ENCODE data around the gene HIF3A.

DNA sequence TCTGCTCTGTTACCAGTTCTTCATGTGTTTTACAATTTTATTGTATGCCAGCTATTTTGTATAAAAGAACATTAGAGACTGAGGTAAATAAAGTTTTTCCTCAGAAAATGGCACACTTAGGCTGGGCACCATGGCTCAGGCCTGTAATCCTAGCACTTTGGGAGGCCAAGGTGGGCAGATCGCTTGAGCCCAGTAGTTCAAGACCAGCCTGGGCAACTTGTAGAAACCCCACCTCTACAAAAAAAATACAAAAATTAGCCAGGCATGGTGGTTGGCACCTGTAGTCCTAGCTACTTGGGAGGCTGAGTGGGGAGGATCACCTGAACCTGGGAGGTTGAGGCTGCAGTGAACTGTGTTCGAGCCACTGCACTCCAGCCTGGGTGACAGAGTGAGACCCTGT, 84.5 kb downstream of the HIF3A start:
- TF ChIP-seq POLR2A (IDR thresholded peaks at IDR 0.05) (no peak), CTCF (IDR thresholded peaks at IDR 0.05) (no peak)

Data from heart left ventricle (tissue), 13 donors.